GM21423 (cell line): Measurements from ENCODE around the gene SNX3.
"Not testable (repeated sequence)": the region's sequence is repeated elsewhere in the genome, so short reads cannot be mapped to it uniquely, and the experiment has no call there.

ENCODE experiments used
- ATAC-seq: cut with Tn5 transposase; IDR thresholded peaks from one replicate; pipeline ENCODE4 v1.9.1; 2021; ENCODE audit warnings: mild to moderate bottlenecking, moderate library complexity; ENCODE audit not compliant: unreplicated experiment

SNX3 gene

GRCh38 chr6:108260809-108261569 is at the start of gene SNX3:
Gene SNX3 (minus strand): TSS chr6:108261040. CDS start chr6:108260921, 119 bp downstream.
- peak; percentile 88 for ATAC-seq

- ATAC-seq, result no peak
Measured at GRCh38 chr6:108309844-108310243, 49.0 kb upstream of the SNX3 start.

GRCh38 chr6:108308641-108309040 is 47.8 kb upstream of the SNX3 start:
- not testable (repeated sequence) for ATAC-seq

GRCh38 chr6:108304646-108305045 is 43.8 kb upstream of the SNX3 start:
- no peak for ATAC-seq

GRCh38 chr6:108302386-108302785 is 41.5 kb upstream of the SNX3 start:
- ATAC-seq, result no peak

- no peak for ATAC-seq
Measured at GRCh38 chr6:108295676-108296075, 34.8 kb upstream of the SNX3 start.

- peak; percentile 91 for ATAC-seq
Measured at GRCh38 chr6:108294727-108295625, 34.1 kb upstream of the SNX3 start, which contains the start of gene AFG1L. Gene AFG1L (plus strand): TSS chr6:108295054. CDS start chr6:108295080, 26 bp downstream.

- peak; percentile 15 for ATAC-seq
Measured at GRCh38 chr6:108294297-108294726, 33.5 kb upstream of the SNX3 start.

GRCh38 chr6:108293527-108294296 is 32.9 kb upstream of the SNX3 start:
- ATAC-seq, result no peak

- ATAC-seq, result not testable (repeated sequence)
Measured at GRCh38 chr6:108292561-108292960, 31.7 kb upstream of the SNX3 start.

- ATAC-seq, result no peak
Measured at GRCh38 chr6:108291091-108291490, 30.3 kb upstream of the SNX3 start.

- no peak for ATAC-seq
Measured at GRCh38 chr6:108288742-108289141, 27.9 kb upstream of the SNX3 start.

- ATAC-seq, result no peak
Measured at GRCh38 chr6:108287373-108287772, 26.5 kb upstream of the SNX3 start.

GRCh38 chr6:108286366-108286765 is 25.5 kb upstream of the SNX3 start:
- ATAC-seq, result no peak

GRCh38 chr6:108285381-108285780 is 24.5 kb upstream of the SNX3 start:
- ATAC-seq, result no peak

- ATAC-seq, result no peak
Measured at GRCh38 chr6:108277831-108278230, 17.0 kb upstream of the SNX3 start.

GRCh38 chr6:108277295-108277694 is 16.5 kb upstream of the SNX3 start:
- ATAC-seq, result no peak

- ATAC-seq, result no peak
Measured at GRCh38 chr6:108275976-108276375, 15.1 kb upstream of the SNX3 start.

GRCh38 chr6:108274546-108274945 is 13.7 kb upstream of the SNX3 start:
- ATAC-seq, result no peak

GRCh38 chr6:108269955-108270354 is 9.1 kb upstream of the SNX3 start:
- not testable (repeated sequence) for ATAC-seq

GRCh38 chr6:108268845-108269244 is 8.0 kb upstream of the SNX3 start:
- no peak for ATAC-seq
